WERI-Rb-1 (cell line): ENCODE data around the gene NPLOC4.

Source experiments
- DNase-seq: peaks from one replicate; pipeline ENCODE4 v3.0.0-alpha.2; 2020
- H3K27ac ChIP-seq: fragments of 250-450 bp; sonication (Bioruptor Pico); 2 replicates; pipeline ENCODE4 v1.5.1; 2020; ENCODE audit warnings: mild to moderate bottlenecking, moderate library complexity
- H3K27me3 ChIP-seq: fragments of 250-450 bp; sonication (Bioruptor Pico); 2 replicates; pipeline ENCODE4 v1.5.1; 2021; ENCODE audit warnings: mild to moderate bottlenecking, low read depth, moderate library complexity; ENCODE audit not compliant: insufficient read depth, severe bottlenecking
- H3K36me3 ChIP-seq: fragments of 250-450 bp; sonication (Bioruptor Pico); 2 replicates; pipeline ENCODE4 v1.5.1; 2020; ENCODE audit warnings: mild to moderate bottlenecking, moderate library complexity
- H3K4me3 ChIP-seq: 2 replicates; pipeline ENCODE4 v1.5.1; 2011; ENCODE audit warnings: low read depth, mild to moderate bottlenecking, control low read depth, low read length
- H3K9me3 ChIP-seq: fragments of 250-450 bp; sonication (Bioruptor Pico); 2 replicates; pipeline ENCODE4 v1.5.1; 2021; ENCODE audit warnings: mild to moderate bottlenecking, moderate library complexity; ENCODE audit not compliant: severe bottlenecking
- TF ChIP-seq, protein P1 (sequence below): IDR thresholded peaks from 2 replicates; pipeline ENCODE4 v1.5.1; 2011; ENCODE audit warnings: low read depth, mild to moderate bottlenecking, control low read depth, inconsistent platforms, low read length

The NPLOC4 gene

DNA sequence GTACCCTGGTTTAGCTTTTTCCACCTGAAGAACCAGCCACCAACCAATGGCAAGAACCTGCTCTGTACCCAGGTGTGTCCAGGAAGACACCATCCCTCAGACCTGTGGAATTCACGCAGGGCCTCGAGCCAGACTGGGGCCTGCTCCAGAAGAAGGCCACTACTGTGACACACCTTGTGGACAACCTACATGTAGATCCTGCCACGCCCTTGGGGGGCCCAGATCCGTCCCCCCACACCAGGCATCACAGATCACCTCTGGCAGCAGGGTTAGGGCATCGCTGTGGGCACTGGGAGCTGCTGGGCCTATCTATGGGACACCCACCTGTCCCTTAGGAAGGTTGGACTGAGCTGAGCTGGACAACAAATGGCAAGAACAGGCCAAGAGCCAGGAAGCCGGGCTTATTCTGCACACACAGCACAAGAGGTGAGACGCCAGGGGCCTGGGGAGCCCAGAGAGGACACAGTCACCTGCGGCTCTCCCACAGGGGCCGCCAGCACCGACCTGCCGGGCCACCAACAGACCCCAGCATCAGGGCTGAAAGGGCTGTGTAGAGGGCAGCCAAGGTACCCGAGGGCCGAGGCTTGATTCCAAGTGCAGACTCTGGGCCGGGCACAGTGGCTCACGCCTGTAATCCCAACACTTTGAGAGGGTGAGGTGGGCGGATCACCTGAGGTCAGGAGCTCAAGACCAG, 92.5 kb downstream of the NPLOC4 start:
- peaks cover 93% of the 10 kb centered on the region for H3K36me3 ChIP-seq
- no peak overlapping the region for H3K27ac ChIP-seq
- DNase-seq, result no peak
- no peaks in the 10 kb centered on the region for H3K27me3 ChIP-seq
- TF ChIP-seq, protein P1, sequence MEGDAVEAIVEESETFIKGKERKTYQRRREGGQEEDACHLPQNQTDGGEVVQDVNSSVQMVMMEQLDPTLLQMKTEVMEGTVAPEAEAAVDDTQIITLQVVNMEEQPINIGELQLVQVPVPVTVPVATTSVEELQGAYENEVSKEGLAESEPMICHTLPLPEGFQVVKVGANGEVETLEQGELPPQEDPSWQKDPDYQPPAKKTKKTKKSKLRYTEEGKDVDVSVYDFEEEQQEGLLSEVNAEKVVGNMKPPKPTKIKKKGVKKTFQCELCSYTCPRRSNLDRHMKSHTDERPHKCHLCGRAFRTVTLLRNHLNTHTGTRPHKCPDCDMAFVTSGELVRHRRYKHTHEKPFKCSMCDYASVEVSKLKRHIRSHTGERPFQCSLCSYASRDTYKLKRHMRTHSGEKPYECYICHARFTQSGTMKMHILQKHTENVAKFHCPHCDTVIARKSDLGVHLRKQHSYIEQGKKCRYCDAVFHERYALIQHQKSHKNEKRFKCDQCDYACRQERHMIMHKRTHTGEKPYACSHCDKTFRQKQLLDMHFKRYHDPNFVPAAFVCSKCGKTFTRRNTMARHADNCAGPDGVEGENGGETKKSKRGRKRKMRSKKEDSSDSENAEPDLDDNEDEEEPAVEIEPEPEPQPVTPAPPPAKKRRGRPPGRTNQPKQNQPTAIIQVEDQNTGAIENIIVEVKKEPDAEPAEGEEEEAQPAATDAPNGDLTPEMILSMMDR, result no peak
- no peak overlapping the region for H3K4me3 ChIP-seq
- H3K9me3 ChIP-seq, result no peaks in the 10 kb centered on the region

DNA sequence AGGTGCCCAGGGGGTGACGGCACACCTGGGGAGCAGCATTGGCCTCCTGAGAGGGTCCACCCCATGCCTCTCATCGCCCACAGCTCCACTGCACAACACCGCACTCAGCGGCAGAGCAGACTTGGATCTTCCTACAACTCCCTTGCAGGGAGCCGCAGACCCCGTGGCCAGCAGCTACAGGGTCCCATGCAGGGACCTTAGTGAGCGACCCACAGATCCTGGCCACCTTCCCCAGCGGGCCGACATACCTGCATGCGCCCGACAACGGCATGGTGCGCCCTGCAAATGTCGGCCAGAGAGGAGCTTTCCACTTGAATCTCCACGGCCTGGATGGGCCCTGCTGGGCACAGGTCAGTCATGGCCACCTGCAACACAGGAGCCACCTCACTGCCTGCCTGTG, 93.2 kb downstream of the NPLOC4 start:
- H3K4me3 ChIP-seq, result no peak overlapping the region
- TF ChIP-seq, protein P1, result no peak
- no peak for DNase-seq
- H3K36me3 ChIP-seq, result peaks cover 95% of the 10 kb centered on the region
- no peaks in the 10 kb centered on the region for H3K27me3 ChIP-seq
- no peak overlapping the region for H3K27ac ChIP-seq
- H3K9me3 ChIP-seq, result no peaks in the 10 kb centered on the region

DNA sequence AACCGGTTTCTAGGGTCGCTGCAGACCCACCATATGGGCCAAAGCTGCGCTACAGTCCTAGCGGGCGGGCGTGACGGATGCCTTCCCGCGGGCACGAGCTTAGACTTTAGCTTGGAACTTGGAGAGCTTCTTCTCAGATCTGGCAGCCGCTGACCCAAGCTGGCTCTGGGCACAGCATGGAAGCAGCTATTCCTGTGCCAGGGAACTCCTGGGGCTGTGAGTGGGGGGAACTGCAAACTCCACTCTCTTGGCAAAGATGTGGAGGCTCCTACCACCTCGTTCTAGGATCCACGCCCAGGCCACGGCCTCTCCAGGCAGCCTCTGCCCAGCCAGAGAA, 93.6 kb downstream of the NPLOC4 start:
- no peak for DNase-seq
- Histone ChIP-seq H3K27ac (no peak overlapping the region), H3K36me3 (peaks cover 96% of the 10 kb centered on the region), H3K27me3 (no peaks in the 10 kb centered on the region), H3K4me3 (no peak overlapping the region), H3K9me3 (no peaks in the 10 kb centered on the region)
- TF ChIP-seq, protein P1, result no peak

DNA sequence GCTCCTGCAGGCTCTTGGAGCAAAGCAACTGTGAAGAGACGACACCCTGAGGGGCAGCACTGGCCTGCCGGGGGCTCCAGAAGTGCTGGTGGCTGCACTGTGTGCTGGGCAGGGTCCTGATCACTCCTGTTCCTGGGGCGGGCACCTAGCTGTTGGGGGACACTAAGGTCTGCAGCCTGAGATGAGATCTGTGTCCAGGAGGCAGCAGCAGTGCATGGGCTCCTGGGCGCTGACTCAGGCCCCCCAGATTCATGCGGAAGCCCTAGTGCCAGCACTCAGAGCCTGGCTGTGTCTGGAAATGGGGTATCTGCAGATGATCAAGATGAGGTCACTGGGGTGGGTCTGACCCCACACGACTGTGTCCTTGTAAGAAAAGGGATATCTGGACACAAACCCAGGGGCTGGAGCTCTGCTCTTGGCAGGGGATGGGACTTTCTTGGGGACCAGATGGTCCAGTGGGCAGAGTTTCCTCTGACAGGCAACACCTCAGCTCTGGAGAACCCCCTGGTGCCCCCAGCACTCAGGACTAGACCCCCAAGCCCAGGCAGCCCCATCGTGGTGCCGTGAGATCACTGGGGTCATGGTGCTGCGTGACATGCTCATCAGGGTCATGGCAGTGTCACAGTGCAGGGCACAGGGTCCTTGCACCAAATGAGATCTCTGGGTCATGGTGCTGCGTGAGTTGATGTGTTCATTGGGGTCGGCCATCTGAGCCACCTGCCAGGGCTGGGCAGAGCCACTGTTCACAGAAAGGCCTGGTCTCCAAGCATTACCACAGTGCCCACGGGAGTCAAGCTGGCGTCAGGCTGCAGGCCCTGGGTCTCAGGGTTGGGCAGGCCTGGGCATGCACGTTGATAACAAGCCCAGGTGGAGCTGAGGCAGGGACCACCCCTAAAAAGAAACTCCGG, 94.2 kb downstream of the NPLOC4 start:
- H3K27ac ChIP-seq, result peak overlapping the region; percentile 34; the same call in 1 of the 2 replicates
- no peak for DNase-seq
- peaks cover 92% of the 10 kb centered on the region for H3K36me3 ChIP-seq
- H3K4me3 ChIP-seq, result no peak overlapping the region
- no peaks in the 10 kb centered on the region for H3K9me3 ChIP-seq
- TF ChIP-seq, protein P1, result no peak
- H3K27me3 ChIP-seq, result no peaks in the 10 kb centered on the region

DNA sequence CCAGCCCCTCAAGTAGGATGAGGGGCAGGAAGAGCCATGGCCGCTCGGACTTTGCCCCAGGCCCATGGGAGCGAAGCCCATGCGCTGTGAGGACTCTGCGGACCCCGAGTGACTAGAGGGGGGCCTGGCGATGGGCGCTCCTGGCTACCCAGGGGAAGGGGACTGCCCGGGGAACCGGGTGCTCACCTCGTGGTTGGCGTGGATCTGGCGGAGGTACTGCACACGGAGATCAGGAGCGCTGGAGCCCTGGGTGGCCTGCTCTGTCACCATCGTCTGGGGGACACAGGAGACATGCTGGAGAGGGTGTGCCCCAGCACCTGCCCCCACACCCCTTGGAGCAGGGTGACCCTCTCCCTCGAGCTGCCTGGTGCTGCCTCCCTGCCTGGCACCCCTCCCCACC, 95.8 kb downstream of the NPLOC4 start:
- Histone ChIP-seq H3K4me3 (no peak overlapping the region), H3K27ac (no peak overlapping the region), H3K27me3 (no peaks in the 10 kb centered on the region), H3K36me3 (peaks cover 76% of the 10 kb centered on the region), H3K9me3 (peaks cover 1% of the 10 kb centered on the region)
- no peak for DNase-seq
- TF ChIP-seq, protein P1, result no peak
